Panc1 (cell line): ENCODE data around the gene CRISP1. TPM values are rescaled to one million over a fixed set of nuclear protein-coding genes. Genes with fewer than 3 reads are reported as not detected.

Experiments used
- ATAC-seq: fragments of 200-7000 bp; cut with Tn5 transposase; 2 replicates; pipeline ENCODE4 v1.9.1; 2020; ENCODE audit warnings: mild to moderate bottlenecking, moderate library complexity
- Bru-seq: library from RNA; stranded (reverse); fragments of 400-500 nt; gene quantifications from one replicate; lab custom pipeline; 2021; lab: Mats Ljungman, UMichigan
- BruChase-seq, 2 experiments: library from RNA; stranded (reverse); fragments of 400-500 nt; gene quantifications; one replicate each; lab custom pipeline; 2021; lab: Mats Ljungman, UMichigan
- BruUV-seq: library from RNA; stranded (reverse); fragments of 400-500 nt; replicated peaks from 2 replicates; lab custom pipeline; 2021; lab: Mats Ljungman, UMichigan
- CTCF ChIA-PET: fragments of 300-600 bp; sonication (Branson Sonifier 250); formaldehyde crosslinking; loops from one replicate; lab custom pipeline; 2022; ENCODE audit warnings: antibody characterized with exemption; lab: Charles Lee
- POLR2A ChIA-PET: fragments of 300-600 bp; sonication (Branson Sonifier 250); formaldehyde crosslinking; loops from one replicate; lab custom pipeline; 2022; ENCODE audit warnings: antibody characterized with exemption; lab: Charles Lee
- DNase-seq: peaks from one replicate; pipeline ENCODE4 v3.0.0-alpha.2; 2010; ENCODE audit warnings: low read depth, low spot score
- H3K27ac ChIP-seq: 2 replicates; pipeline ENCODE4 v1.5.1; 2011; ENCODE audit warnings: mild to moderate bottlenecking, low read length, inconsistent platforms
- H3K27me3 ChIP-seq: fragments of 200-500 bp; sonication (Bioruptor generic); 2 replicates; pipeline ENCODE4 v1.6.0; 2014; ENCODE audit warnings: low read length, inconsistent platforms; ENCODE audit not compliant: control insufficient read depth, insufficient read depth
- H3K36me3 ChIP-seq: fragments of 200-500 bp; sonication (Bioruptor generic); 2 replicates; pipeline ENCODE4 v1.5.1; 2014; ENCODE audit warnings: inconsistent platforms, mild to moderate bottlenecking, low read length, moderate library complexity; ENCODE audit not compliant: control insufficient read depth, insufficient read depth
- H3K4me1 ChIP-seq: 2 replicates; pipeline ENCODE4 v1.5.1; 2011; ENCODE audit warnings: inconsistent platforms, mild to moderate bottlenecking, low read length, moderate library complexity; ENCODE audit not compliant: control insufficient read depth, insufficient read depth
- H3K4me3 ChIP-seq, 2 experiments: 2 replicates each; pipeline ENCODE4 v1.5.1; 2011 to 2012; ENCODE audit warnings: low read depth in 2 of 2, low read length in 2 of 2, mild to moderate bottlenecking in 2 of 2, inconsistent platforms in 1 of 2, moderate library complexity in 1 of 2
- H3K9me3 ChIP-seq: fragments of 200-500 bp; sonication (Bioruptor generic); 2 replicates; pipeline ENCODE4 v1.5.1; 2014; ENCODE audit warnings: low read depth, mild to moderate bottlenecking, inconsistent platforms, low read length, moderate library complexity; ENCODE audit not compliant: control insufficient read depth, insufficient read depth
- POLR2AphosphoS5 ChIP-seq: IDR thresholded peaks from 2 replicates; pipeline ENCODE4 v1.6.1; 2012; ENCODE audit warnings: mild to moderate bottlenecking, low read depth, low read length, moderate library complexity
- SIN3A ChIP-seq: IDR thresholded peaks from 2 replicates; pipeline ENCODE4 v1.6.1; 2012; ENCODE audit warnings: low read depth, mild to moderate bottlenecking, low read length, moderate library complexity, borderline replicate concordance; ENCODE audit not compliant: insufficient read depth
- TCF7L2 ChIP-seq: IDR thresholded peaks from 2 replicates; pipeline ENCODE4 v1.6.1; 2011; ENCODE audit warnings: mild to moderate bottlenecking, low read depth, low read length, inconsistent platforms
- in situ Hi-C: cut with HindIII; loops from 2 replicates; pipeline ENCODE4 v1.10.0; 2016; ENCODE audit warnings: low sequenced_read_pairs, low pct_unique_long_range_greater_than_20kb
- intact Hi-C: fragments of 100-400 bp; cut with micrococcal nuclease; formaldehyde crosslinking; loops from one replicate; pipeline ENCODE4 v1.10.0; 2022; ENCODE audit not compliant: unreplicated experiment
- long read RNA-seq: library from polyadenylated mRNA; unstranded; transcript quantifications from one replicate; pipeline ENCODE4 v2.0.0, GENCODE V29; 2021; ENCODE audit not compliant: unreplicated experiment
- polyA plus RNA-seq: library from polyadenylated mRNA; unstranded; fragments of >200 nt; gene quantifications from one replicate; pipeline ENCODE4 v1.2.1, GENCODE V29; 2012; ENCODE audit warnings: missing spikeins; ENCODE audit not compliant: insufficient read length
- total RNA-seq: library from RNA; stranded (reverse); gene quantifications from one replicate; pipeline ENCODE4 v1.2.1, GENCODE V29; 2021; ENCODE audit not compliant: unreplicated experiment
- TF ChIP-seq, protein P1 (sequence below): fragments of 450-650 bp; IDR thresholded peaks from 2 replicates; pipeline ENCODE4 v1.5.1; 2017; ENCODE audit warnings: mild to moderate bottlenecking
- TF ChIP-seq, protein P2 (sequence below), 2 experiments: IDR thresholded peaks; 2 replicates each; pipeline ENCODE4 v1.6.1; 2011 to 2012; ENCODE audit warnings: low read depth in 2 of 2, control low read depth in 1 of 2, low read length in 1 of 2, mild to moderate bottlenecking in 1 of 2, moderate library complexity in 1 of 2; ENCODE audit not compliant: insufficient read depth in 1 of 2

CRISP1 gene, protein sequence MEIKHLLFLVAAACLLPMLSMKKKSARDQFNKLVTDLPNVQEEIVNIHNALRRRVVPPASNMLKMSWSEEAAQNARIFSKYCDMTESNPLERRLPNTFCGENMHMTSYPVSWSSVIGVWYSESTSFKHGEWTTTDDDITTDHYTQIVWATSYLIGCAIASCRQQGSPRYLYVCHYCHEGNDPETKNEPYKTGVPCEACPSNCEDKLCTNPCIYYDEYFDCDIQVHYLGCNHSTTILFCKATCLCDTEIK
- not detected for total RNA-seq
- polyA plus RNA-seq, result not detected
- Bru-seq, nascent RNA, result not detected
- percentile 3 among the genes with signal in this experiment for BruChase-seq, experiment 1, labeled RNA remaining after a 2-hour chase
- BruChase-seq, experiment 2, labeled RNA remaining after a 6-hour chase, result not detected
- long read RNA-seq, result 0 reads

DNA sequence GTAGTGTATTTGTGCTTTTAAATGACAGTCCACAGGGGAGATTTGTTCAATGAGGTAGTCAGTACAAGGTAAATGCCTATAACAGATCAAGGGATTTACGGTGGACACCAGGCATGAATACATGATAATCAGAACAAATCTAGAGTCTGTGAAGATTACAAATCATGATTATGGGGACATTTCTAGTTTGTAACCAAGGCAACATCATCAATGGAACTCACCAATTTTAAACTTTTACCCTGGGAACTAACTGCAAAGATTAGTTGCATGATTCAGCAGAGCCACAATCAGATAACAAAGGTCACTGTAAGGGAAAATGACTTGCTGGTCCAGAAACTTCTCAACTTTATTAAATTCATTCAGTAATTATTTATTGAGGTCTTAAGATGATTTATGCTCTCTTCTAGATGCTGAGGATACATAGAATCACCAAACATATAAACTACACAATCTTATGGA is at the start of gene CRISP1:
Gene CRISP1, minus strand, starts transcription at position 51 of the 459 bp plus-strand sequence. CDS start 9,135 bp downstream, outside the sequence.
- no peaks in the 10 kb centered on the region for H3K27me3 ChIP-seq
- DNase-seq (no peak), ATAC-seq (no peak)
- TF ChIP-seq POLR2AphosphoS5 (no peak), TCF7L2 (no peak), SIN3A (no peak)
- TF ChIP-seq, protein P1, sequence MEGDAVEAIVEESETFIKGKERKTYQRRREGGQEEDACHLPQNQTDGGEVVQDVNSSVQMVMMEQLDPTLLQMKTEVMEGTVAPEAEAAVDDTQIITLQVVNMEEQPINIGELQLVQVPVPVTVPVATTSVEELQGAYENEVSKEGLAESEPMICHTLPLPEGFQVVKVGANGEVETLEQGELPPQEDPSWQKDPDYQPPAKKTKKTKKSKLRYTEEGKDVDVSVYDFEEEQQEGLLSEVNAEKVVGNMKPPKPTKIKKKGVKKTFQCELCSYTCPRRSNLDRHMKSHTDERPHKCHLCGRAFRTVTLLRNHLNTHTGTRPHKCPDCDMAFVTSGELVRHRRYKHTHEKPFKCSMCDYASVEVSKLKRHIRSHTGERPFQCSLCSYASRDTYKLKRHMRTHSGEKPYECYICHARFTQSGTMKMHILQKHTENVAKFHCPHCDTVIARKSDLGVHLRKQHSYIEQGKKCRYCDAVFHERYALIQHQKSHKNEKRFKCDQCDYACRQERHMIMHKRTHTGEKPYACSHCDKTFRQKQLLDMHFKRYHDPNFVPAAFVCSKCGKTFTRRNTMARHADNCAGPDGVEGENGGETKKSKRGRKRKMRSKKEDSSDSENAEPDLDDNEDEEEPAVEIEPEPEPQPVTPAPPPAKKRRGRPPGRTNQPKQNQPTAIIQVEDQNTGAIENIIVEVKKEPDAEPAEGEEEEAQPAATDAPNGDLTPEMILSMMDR, result no peak
- TF ChIP-seq, protein P2, sequence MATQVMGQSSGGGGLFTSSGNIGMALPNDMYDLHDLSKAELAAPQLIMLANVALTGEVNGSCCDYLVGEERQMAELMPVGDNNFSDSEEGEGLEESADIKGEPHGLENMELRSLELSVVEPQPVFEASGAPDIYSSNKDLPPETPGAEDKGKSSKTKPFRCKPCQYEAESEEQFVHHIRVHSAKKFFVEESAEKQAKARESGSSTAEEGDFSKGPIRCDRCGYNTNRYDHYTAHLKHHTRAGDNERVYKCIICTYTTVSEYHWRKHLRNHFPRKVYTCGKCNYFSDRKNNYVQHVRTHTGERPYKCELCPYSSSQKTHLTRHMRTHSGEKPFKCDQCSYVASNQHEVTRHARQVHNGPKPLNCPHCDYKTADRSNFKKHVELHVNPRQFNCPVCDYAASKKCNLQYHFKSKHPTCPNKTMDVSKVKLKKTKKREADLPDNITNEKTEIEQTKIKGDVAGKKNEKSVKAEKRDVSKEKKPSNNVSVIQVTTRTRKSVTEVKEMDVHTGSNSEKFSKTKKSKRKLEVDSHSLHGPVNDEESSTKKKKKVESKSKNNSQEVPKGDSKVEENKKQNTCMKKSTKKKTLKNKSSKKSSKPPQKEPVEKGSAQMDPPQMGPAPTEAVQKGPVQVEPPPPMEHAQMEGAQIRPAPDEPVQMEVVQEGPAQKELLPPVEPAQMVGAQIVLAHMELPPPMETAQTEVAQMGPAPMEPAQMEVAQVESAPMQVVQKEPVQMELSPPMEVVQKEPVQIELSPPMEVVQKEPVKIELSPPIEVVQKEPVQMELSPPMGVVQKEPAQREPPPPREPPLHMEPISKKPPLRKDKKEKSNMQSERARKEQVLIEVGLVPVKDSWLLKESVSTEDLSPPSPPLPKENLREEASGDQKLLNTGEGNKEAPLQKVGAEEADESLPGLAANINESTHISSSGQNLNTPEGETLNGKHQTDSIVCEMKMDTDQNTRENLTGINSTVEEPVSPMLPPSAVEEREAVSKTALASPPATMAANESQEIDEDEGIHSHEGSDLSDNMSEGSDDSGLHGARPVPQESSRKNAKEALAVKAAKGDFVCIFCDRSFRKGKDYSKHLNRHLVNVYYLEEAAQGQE (IDR thresholded peaks at IDR 0.05; ENCODE audit: insufficient read depth in 1 of 2, low read depth in 2 of 2, low read length in 1 of 2), result no peak
- H3K9me3 ChIP-seq, result no peaks in the 10 kb centered on the region
- in situ Hi-C loops (no loop called here), intact Hi-C loops (no loop called here)
- no peak within 1 kb of the TSS for H3K4me3 ChIP-seq
- H3K36me3 ChIP-seq, result no peaks in the 10 kb centered on the region
- no peak within 1 kb of the TSS for H3K27ac ChIP-seq
- no TSS peak for BruUV-seq
- CTCF ChIA-PET, result no interaction called here
- POLR2A ChIA-PET, result no interaction called here
- no peaks in the 10 kb centered on the region for H3K4me1 ChIP-seq

DNA sequence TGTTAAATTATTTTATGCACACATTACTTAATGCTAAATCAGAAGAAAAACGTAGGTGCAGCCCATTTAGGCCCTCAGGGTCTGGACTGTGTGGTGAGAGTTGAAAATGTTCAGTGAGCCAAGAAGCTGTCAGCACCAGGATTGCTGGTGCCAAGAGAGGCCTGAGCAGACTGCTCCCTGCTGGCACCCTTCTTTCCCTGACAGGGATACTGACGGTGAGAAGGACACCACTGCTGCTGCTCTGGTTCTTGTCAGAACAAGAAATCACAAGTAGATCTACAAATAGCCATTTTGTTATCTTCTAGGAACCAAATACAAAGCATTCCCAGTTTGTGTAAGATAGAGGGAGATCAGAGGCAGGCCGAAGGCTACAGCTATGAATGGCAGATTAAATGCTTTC is 48.7 kb upstream of the CRISP1 start:
- intact Hi-C loops (no loop called here), in situ Hi-C loops (no loop called here)
- TF ChIP-seq TCF7L2, result peak; percentile 38; the same call in 1 of the 2 replicates
- TF ChIP-seq SIN3A, result no peak
- no peak for DNase-seq
- BruUV-seq, result no TSS peak
- H3K4me1 ChIP-seq, result no peaks in the 10 kb centered on the region
- H3K27ac ChIP-seq, result no peak overlapping the region
- ATAC-seq, result peak; percentile 58; the same call in 1 of the 2 replicates
- H3K4me3 ChIP-seq, result no peak overlapping the region
- no peaks in the 10 kb centered on the region for H3K9me3 ChIP-seq
- no peaks in the 10 kb centered on the region for H3K36me3 ChIP-seq
- H3K27me3 ChIP-seq, result no peaks in the 10 kb centered on the region
- ChIA-PET POLR2A (no interaction called here), CTCF (no interaction called here)
